ENCODE measurements around the gene PCDHGA12. TPM values are rescaled to one million over a fixed set of nuclear protein-coding genes. Genes with fewer than 3 reads are reported as not detected.
A peak's percentile ranks its signal among the peaks of the same experiment; 100 is the strongest.

The PCDHGA12 gene
- 0.17 TPM for total RNA-seq (2021; ENCODE audit: unreplicated experiment)
- 0.01 and 0.09 TPM in 2 replicates for polyA plus RNA-seq (2012)
- percentile 39 among the genes with signal in this experiment for Bru-seq, nascent RNA
- percentile 41 among the genes with signal in this experiment for BruChase-seq, experiment 1, labeled RNA remaining after a 6-hour chase
- BruChase-seq, experiment 2, labeled RNA remaining after a 2-hour chase: percentile 40 among the genes with signal in this experiment
- long read RNA-seq: 0 reads

DNA sequence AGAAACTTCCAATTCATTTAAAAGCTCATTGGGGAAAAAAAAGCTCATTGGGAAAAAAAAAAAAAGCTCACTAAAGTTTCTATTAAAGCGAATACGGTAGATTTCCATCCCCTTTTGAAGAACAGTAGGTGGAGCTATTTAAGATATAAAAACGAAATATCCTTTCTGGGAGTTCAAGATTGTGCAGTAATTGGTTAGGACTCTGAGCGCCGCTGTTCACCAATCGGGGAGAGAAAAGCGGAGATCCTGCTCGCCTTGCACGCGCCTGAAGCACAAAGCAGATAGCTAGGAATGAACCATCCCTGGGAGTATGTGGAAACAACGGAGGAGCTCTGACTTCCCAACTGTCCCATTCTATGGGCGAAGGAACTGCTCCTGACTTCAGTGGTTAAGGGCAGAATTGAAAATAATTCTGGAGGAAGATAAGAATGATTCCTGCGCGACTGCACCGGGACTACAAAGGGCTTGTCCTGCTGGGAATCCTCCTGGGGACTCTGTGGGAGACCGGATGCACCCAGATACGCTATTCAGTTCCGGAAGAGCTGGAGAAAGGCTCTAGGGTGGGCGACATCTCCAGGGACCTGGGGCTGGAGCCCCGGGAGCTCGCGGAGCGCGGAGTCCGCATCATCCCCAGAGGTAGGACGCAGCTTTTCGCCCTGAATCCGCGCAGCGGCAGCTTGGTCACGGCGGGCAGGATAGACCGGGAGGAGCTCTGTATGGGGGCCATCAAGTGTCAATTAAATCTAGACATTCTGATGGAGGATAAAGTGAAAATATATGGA, at the start of gene PCDHGA12:
PCDHGA12 (plus strand) TSS at position 176 of the 782 bp plus-strand sequence; CDS start at position 429, 253 bp downstream.
- peaks cover 0 to 8% of the 10 kb centered on the region in 2 experiments; a peak in 2 of 4 replicates for H3K9me3 ChIP-seq (ENCODE audit: control insufficient read depth in 1 of 2, insufficient read depth in 1 of 2, low read depth in 1 of 2, low read length in 2 of 2)
- 0 out of 2 replicates have a peak, but pooled peaks have one; percentile 15 for TF ChIP-seq RAD21 (IDR thresholded peaks at IDR 0.05; ENCODE audit: low read depth)
- TF ChIP-seq, protein P1, sequence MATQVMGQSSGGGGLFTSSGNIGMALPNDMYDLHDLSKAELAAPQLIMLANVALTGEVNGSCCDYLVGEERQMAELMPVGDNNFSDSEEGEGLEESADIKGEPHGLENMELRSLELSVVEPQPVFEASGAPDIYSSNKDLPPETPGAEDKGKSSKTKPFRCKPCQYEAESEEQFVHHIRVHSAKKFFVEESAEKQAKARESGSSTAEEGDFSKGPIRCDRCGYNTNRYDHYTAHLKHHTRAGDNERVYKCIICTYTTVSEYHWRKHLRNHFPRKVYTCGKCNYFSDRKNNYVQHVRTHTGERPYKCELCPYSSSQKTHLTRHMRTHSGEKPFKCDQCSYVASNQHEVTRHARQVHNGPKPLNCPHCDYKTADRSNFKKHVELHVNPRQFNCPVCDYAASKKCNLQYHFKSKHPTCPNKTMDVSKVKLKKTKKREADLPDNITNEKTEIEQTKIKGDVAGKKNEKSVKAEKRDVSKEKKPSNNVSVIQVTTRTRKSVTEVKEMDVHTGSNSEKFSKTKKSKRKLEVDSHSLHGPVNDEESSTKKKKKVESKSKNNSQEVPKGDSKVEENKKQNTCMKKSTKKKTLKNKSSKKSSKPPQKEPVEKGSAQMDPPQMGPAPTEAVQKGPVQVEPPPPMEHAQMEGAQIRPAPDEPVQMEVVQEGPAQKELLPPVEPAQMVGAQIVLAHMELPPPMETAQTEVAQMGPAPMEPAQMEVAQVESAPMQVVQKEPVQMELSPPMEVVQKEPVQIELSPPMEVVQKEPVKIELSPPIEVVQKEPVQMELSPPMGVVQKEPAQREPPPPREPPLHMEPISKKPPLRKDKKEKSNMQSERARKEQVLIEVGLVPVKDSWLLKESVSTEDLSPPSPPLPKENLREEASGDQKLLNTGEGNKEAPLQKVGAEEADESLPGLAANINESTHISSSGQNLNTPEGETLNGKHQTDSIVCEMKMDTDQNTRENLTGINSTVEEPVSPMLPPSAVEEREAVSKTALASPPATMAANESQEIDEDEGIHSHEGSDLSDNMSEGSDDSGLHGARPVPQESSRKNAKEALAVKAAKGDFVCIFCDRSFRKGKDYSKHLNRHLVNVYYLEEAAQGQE (IDR thresholded peaks at IDR 0.05; ENCODE audit: low read depth): no peak
- no peak for TF ChIP-seq SRF (IDR thresholded peaks at IDR 0.05; ENCODE audit: low read depth)
- TF ChIP-seq CEBPB (IDR thresholded peaks at IDR 0.05; ENCODE audit: low read depth): no peak
- TF ChIP-seq, protein P2, sequence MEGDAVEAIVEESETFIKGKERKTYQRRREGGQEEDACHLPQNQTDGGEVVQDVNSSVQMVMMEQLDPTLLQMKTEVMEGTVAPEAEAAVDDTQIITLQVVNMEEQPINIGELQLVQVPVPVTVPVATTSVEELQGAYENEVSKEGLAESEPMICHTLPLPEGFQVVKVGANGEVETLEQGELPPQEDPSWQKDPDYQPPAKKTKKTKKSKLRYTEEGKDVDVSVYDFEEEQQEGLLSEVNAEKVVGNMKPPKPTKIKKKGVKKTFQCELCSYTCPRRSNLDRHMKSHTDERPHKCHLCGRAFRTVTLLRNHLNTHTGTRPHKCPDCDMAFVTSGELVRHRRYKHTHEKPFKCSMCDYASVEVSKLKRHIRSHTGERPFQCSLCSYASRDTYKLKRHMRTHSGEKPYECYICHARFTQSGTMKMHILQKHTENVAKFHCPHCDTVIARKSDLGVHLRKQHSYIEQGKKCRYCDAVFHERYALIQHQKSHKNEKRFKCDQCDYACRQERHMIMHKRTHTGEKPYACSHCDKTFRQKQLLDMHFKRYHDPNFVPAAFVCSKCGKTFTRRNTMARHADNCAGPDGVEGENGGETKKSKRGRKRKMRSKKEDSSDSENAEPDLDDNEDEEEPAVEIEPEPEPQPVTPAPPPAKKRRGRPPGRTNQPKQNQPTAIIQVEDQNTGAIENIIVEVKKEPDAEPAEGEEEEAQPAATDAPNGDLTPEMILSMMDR (IDR thresholded peaks at IDR 0.05 in 2 of 3, conservative IDR thresholded peaks at IDR 0.05 in 1 of 3; ENCODE audit: borderline replicate concordance in 1 of 3, insufficient read depth in 1 of 3, low read depth in 2 of 3, low read length in 2 of 3): peak in 1 of 3 experiments; percentile 44; a peak in 1 of 6 replicates
- no peak for TF ChIP-seq SP1 (IDR thresholded peaks at IDR 0.05; ENCODE audit: low read depth)
- POLR2A ChIA-PET: no interaction called here
- H2AFZ ChIP-seq (ENCODE audit: low read depth, low read length, poor library complexity, severe bottlenecking): no peak within 1 kb of the TSS
- BruUV-seq (replicated peaks): no TSS peak
- CTCF ChIA-PET: interaction anchor here (0.9 to 1.7 kb wide), 5 partner anchors 9 to 133 kb away, joined by 3 to 7 read pairs (median 4); partner anchors contain the start of gene PCDHGA10
- no peak within 1 kb of the TSS for H3K9ac ChIP-seq (ENCODE audit: low read length)
- H3K27me3 ChIP-seq (ENCODE audit: insufficient read depth, low read length): no peaks in the 10 kb centered on the region
- H3K27ac ChIP-seq (ENCODE audit: low read depth, low read length): no peak within 1 kb of the TSS
- ATAC-seq (no peak), DNase-seq (ENCODE audit: low read depth, low spot score) (no peak)
- H3K36me3 ChIP-seq (ENCODE audit: control insufficient read depth in 1 of 2, insufficient read depth in 2 of 2, low read length in 2 of 2): no peaks in the 10 kb centered on the region
- no peaks in the 10 kb centered on the region for H4K20me1 ChIP-seq (ENCODE audit: insufficient read depth)
- no peaks in the 10 kb centered on the region for H3K79me2 ChIP-seq (ENCODE audit: insufficient read depth, low read length)
- no peaks in the 10 kb centered on the region for H3K9me2 ChIP-seq (ENCODE audit: insufficient read depth)
- no peaks in the 10 kb centered on the region for H3K4me1 ChIP-seq (ENCODE audit: control insufficient read depth in 1 of 2, insufficient read depth in 2 of 2, low read length in 2 of 2)
- RAD21 ChIA-PET (ENCODE audit: low non-redundant PET in 1 of 2, low total read pairs in 2 of 2, uncharacterized antibody in 2 of 2, unreplicated experiment in 2 of 2): no interaction called here
- H3K4me2 ChIP-seq (ENCODE audit: low read length): no peak within 1 kb of the TSS
- H3K4me3 ChIP-seq (replicated peaks in 1 of 2; ENCODE audit: low read depth in 1 of 2, low read length in 2 of 2): no peak within 1 kb of the TSS
- intact Hi-C loops (cut with micrococcal nuclease): no loop called here

All from HCT116 (cell line).